H1 (cell line): ENCODE data around the gene TMA7B. TPM values are rescaled to one million over a fixed set of nuclear protein-coding genes. Genes with fewer than 3 reads are reported as not detected.

Experiments used
- CTCF ChIA-PET: fragments of 300-600 bp; sonication (Branson Sonifier 250); formaldehyde crosslinking; loops from one replicate; lab custom pipeline; 2021; ENCODE audit not compliant: partially characterized antibody; lab: Charles Lee
- POLR2A ChIA-PET: fragments of 300-600 bp; sonication (Branson Sonifier 250); formaldehyde crosslinking; loops from one replicate; lab custom pipeline; 2021; ENCODE audit warnings: inconsistent platforms; ENCODE audit not compliant: partially characterized antibody; lab: Charles Lee
- DNase-seq, 2 experiments: peaks; one replicate each; pipeline versions ENCODE4 v3.0.0 to v3.0.0-alpha.2; 2010 to 2022; ENCODE audit warnings: low spot score in 2 of 2, low read depth in 1 of 2, mixed read lengths in 1 of 2
- FAIRE-seq: peaks from 2 replicates; lab custom pipeline; 2011; peaks lifted over from hg19 to GRCh38; lab: Jason Lieb, UNC
- H2AFZ ChIP-seq: 2 replicates; pipeline ENCODE4 v1.8.1; 2012; ENCODE audit warnings: low read length, inconsistent platforms
- H2AK5ac ChIP-seq: 2 replicates; pipeline ENCODE4 v1.6.1; 2013; ENCODE audit warnings: low read depth, low read length
- H2BK120ac ChIP-seq: replicated peaks from 2 replicates; pipeline ENCODE3; 2013; ENCODE audit warnings: low read depth, low read length, inconsistent platforms
- H2BK12ac ChIP-seq: 2 replicates; pipeline ENCODE4 v1.6.1; 2013; ENCODE audit warnings: low read depth, low read length
- H2BK15ac ChIP-seq: 2 replicates; pipeline ENCODE4 v1.6.1; 2013; ENCODE audit warnings: low read length
- H2BK20ac ChIP-seq: 2 replicates; pipeline ENCODE4 v1.6.1; 2013; ENCODE audit warnings: low read length
- H2BK5ac ChIP-seq: 2 replicates; pipeline ENCODE4 v1.6.1; 2013; ENCODE audit warnings: low read depth, low read length
- H3K14ac ChIP-seq: 2 replicates; pipeline ENCODE4 v1.6.1; 2013; ENCODE audit warnings: inconsistent platforms; ENCODE audit not compliant: insufficient read length
- H3K18ac ChIP-seq: 2 replicates; pipeline ENCODE4 v1.6.1; 2013; ENCODE audit warnings: low read length; ENCODE audit errors: extremely low read depth
- H3K23ac ChIP-seq: 2 replicates; pipeline ENCODE4 v1.6.1; 2013; ENCODE audit warnings: inconsistent platforms; ENCODE audit not compliant: insufficient read length
- H3K23me2 ChIP-seq: 2 replicates; pipeline ENCODE4 v1.6.1; 2013; ENCODE audit warnings: low read depth, low read length
- H3K27ac ChIP-seq: 2 replicates; pipeline ENCODE4 v1.6.1; 2011; ENCODE audit warnings: low read depth, low read length, inconsistent platforms
- H3K27me3 ChIP-seq, 4 experiments: replicated peaks in 1 of 4; 1 replicate in 1 of 4; 2 replicates in 3 of 4; pipeline versions ENCODE4 v1.6.1 to v1.8.1; 2011 to 2013; ENCODE audit warnings: low read length in 3 of 4, mild to moderate bottlenecking in 3 of 4, inconsistent platforms in 2 of 4, mixed read lengths in 2 of 4, moderate library complexity in 1 of 4; ENCODE audit not compliant: control insufficient read depth in 3 of 4, insufficient read depth in 3 of 4; ENCODE audit errors: extremely low read depth in 1 of 4
- H3K36me3 ChIP-seq, 4 experiments: 2 replicates each; pipeline versions ENCODE4 v1.6.1 to v1.8.1; 2011 to 2013; ENCODE audit warnings: mild to moderate bottlenecking in 4 of 4, low read length in 3 of 4, moderate library complexity in 2 of 4, control low read depth in 1 of 4, inconsistent platforms in 1 of 4; ENCODE audit not compliant: insufficient read depth in 4 of 4, control insufficient read depth in 2 of 4
- H3K4ac ChIP-seq: replicated peaks from 2 replicates; pipeline ENCODE3; 2013; ENCODE audit warnings: low read length, low read depth, mixed read lengths, inconsistent platforms; ENCODE audit not compliant: insufficient read length
- H3K4me1 ChIP-seq, 4 experiments: replicated peaks in 1 of 4; 1 replicate in 1 of 4; 2 replicates in 3 of 4; pipeline versions ENCODE4 v1.6.1 to v1.8.1; 2011 to 2013; ENCODE audit warnings: low read length in 3 of 4, inconsistent platforms in 2 of 4, mixed read lengths in 1 of 4; ENCODE audit not compliant: insufficient read depth in 4 of 4, control insufficient read depth in 3 of 4
- H3K4me2 ChIP-seq, 2 experiments: 2 replicates each; pipeline versions ENCODE4 v1.6.1 to v1.8.1; 2011 to 2013; ENCODE audit warnings: low read depth in 2 of 2, low read length in 2 of 2, control low read depth in 1 of 2, inconsistent platforms in 1 of 2, mild to moderate bottlenecking in 1 of 2; ENCODE audit not compliant: insufficient read depth in 1 of 2
- H3K4me3 ChIP-seq, 4 experiments: fragments of 200-600, 300-600 bp in 1 of 4; sonication (generic), shearing (Covaris generic), sonication (Bioruptor Twin) in 1 of 4; 2 replicates each; pipeline versions ENCODE4 v1.5.1 to v1.8.1; 2011 to 2016; ENCODE audit warnings: low read length in 4 of 4, low read depth in 3 of 4, control low read depth in 2 of 4, inconsistent platforms in 2 of 4, mild to moderate bottlenecking in 2 of 4, mixed read lengths in 1 of 4, moderate library complexity in 1 of 4; ENCODE audit not compliant: insufficient read depth in 2 of 4; ENCODE audit errors: extremely low read depth in 1 of 4
- H3K56ac ChIP-seq: replicated peaks from 2 replicates; pipeline ENCODE3; 2013; ENCODE audit warnings: low read depth, mild to moderate bottlenecking, mixed read lengths, low read length, inconsistent platforms; ENCODE audit not compliant: insufficient read length
- H3K79me1 ChIP-seq: 2 replicates; pipeline ENCODE4 v1.6.1; 2013; ENCODE audit warnings: low read depth, low read length, control low read depth
- H3K79me2 ChIP-seq, 2 experiments: 2 replicates each; pipeline versions ENCODE4 v1.6.1 to v1.8.1; 2012 to 2013; ENCODE audit warnings: low read length in 2 of 2, mild to moderate bottlenecking in 2 of 2, inconsistent platforms in 1 of 2; ENCODE audit not compliant: insufficient read depth in 2 of 2, control insufficient read depth in 1 of 2
- H3K9ac ChIP-seq, 4 experiments: replicated peaks in 1 of 4; 1 replicate in 1 of 4; 2 replicates in 3 of 4; pipeline versions ENCODE4 v1.6.1 to v1.8.1; 2011 to 2013; ENCODE audit warnings: low read depth in 3 of 4, low read length in 3 of 4, control low read depth in 2 of 4, mild to moderate bottlenecking in 2 of 4, moderate library complexity in 2 of 4, inconsistent platforms in 1 of 4; ENCODE audit errors: extremely low read depth in 1 of 4
- H3K9me3 ChIP-seq, 2 experiments: 2 replicates each; pipeline versions ENCODE4 v1.6.1 to v1.8.1; 2012 to 2013; ENCODE audit warnings: mild to moderate bottlenecking in 2 of 2, moderate library complexity in 2 of 2, control low read depth in 1 of 2, inconsistent platforms in 1 of 2, low read depth in 1 of 2, low read length in 1 of 2, mixed read lengths in 1 of 2; ENCODE audit not compliant: insufficient read depth in 2 of 2
- H4K20me1 ChIP-seq, 2 experiments: replicated peaks in 1 of 2; 2 replicates each; pipeline versions ENCODE3 to v1.8.1; 2011 to 2013; ENCODE audit warnings: inconsistent platforms in 2 of 2, low read length in 2 of 2, mild to moderate bottlenecking in 1 of 2; ENCODE audit not compliant: insufficient read depth in 2 of 2, control insufficient read depth in 1 of 2
- H4K5ac ChIP-seq: 2 replicates; pipeline ENCODE4 v1.6.1; 2013; ENCODE audit warnings: low read length, low read depth, mixed read lengths, inconsistent platforms; ENCODE audit not compliant: insufficient read length
- H4K8ac ChIP-seq: 2 replicates; pipeline ENCODE4 v1.8.0; 2013; ENCODE audit warnings: mild to moderate bottlenecking, moderate library complexity, low read length, inconsistent platforms; ENCODE audit not compliant: insufficient read depth; ENCODE audit errors: extremely low read depth
- H4K91ac ChIP-seq: replicated peaks from 2 replicates; pipeline ENCODE3; 2013; ENCODE audit warnings: low read length, mixed read lengths, inconsistent platforms; ENCODE audit not compliant: insufficient read length
- HDAC2 ChIP-seq, 2 experiments: fragments of 300-600 bp in 1 of 2; sonication (generic) in 1 of 2; IDR thresholded peaks; 2 replicates each; pipeline ENCODE4 v1.6.1; 2011 to 2012; ENCODE audit warnings: low read depth in 2 of 2, low read length in 2 of 2, mild to moderate bottlenecking in 2 of 2, moderate library complexity in 2 of 2, borderline replicate concordance in 1 of 2, inconsistent platforms in 1 of 2
- POLR2AphosphoS5 ChIP-seq: IDR thresholded peaks from 2 replicates; pipeline ENCODE4 v1.6.1; 2011; ENCODE audit warnings: low read depth, low read length
- WGBS, 2 experiments: shearing (Covaris generic) in 1 of 2; methylation state at CpG; one replicate each; pipeline versions ENCODE4 v1.1.6 to v1.1.7; 2013 to 2015; ENCODE audit warnings: low lambda C conversion rate in 2 of 2, mixed read lengths in 2 of 2, inconsistent platforms in 1 of 2, low coverage in 1 of 2, missing lambda C conversion rate in 1 of 2; ENCODE audit not compliant: insufficient replicate concordance in 2 of 2, insufficient coverage in 1 of 2, insufficient read length in 1 of 2; ENCODE audit errors: extremely low coverage in 1 of 2, missing lambda C conversion rate in 1 of 2; 5-methylcytosine and 5-hydroxymethylcytosine counted together
- polyA plus RNA-seq, 7 experiments: library from polyadenylated mRNA; depleted of rRNA in 3 of 7; stranded (reverse) in 5 of 7; unstranded in 2 of 7; fragments of >200 nt in 5 of 7; fragments of 200-250 nt in 2 of 7; gene quantifications; 1 replicate in 5 of 7; 2 replicates in 1 of 7; 4 replicates in 1 of 7; pipeline versions ENCODE4 v1.2.1 to v1.2.3, GENCODE V29; 2011 to 2013; ENCODE audit warnings: missing spikeins in 2 of 7, mixed read lengths in 2 of 7
- total RNA-seq: library from RNA; stranded (reverse); fragmentation: NEBNext Ultra II Directional; extraction: Animal tissue kit (Norgen Biotek cat#: 25700); gene quantifications from 2 replicates; pipeline ENCODE4 v1.2.1, GENCODE V29; 2021

The TMA7B gene
- total and polyA plus RNA-seq, 2 of the 8 experiments (the other 6 are each of a cell fraction or from before 2014, with no cell fraction given), result not detected

GRCh38 chr22:39970742-39971141, 10.5 kb downstream of the TMA7B start:
- no peak overlapping the region for H4K5ac ChIP-seq
- no peak for FAIRE-seq
- H3K27ac ChIP-seq, result no peak overlapping the region
- no peak overlapping the region for H3K18ac ChIP-seq
- no peak overlapping the region for H2AK5ac ChIP-seq
- H3K56ac ChIP-seq, result no peak overlapping the region
- H3K4me3 ChIP-seq, result no peak overlapping the region
- no peaks in the 10 kb centered on the region for H4K20me1 ChIP-seq
- 90% methylated on average over 10 of the region's 10 CpGs; no CpG with 5 or more reads in 1 of the 2 experiments for WGBS, 2 experiments
- H2BK5ac ChIP-seq, result no peak overlapping the region
- TF ChIP-seq POLR2AphosphoS5 (no peak), HDAC2 (IDR thresholded peaks at IDR 0.05; ENCODE audit: borderline replicate concordance in 1 of 2, low read depth in 2 of 2, low read length in 2 of 2) (no peak)
- TF ChIP-seq, all 59 proteins: peak for 0
- H4K8ac ChIP-seq, result no peak overlapping the region
- H3K79me1 ChIP-seq, result no peaks in the 10 kb centered on the region
- no peaks in the 10 kb centered on the region for H3K79me2 ChIP-seq
- H3K4me2 ChIP-seq, result no peak overlapping the region
- no peak overlapping the region for H3K4ac ChIP-seq
- no peak overlapping the region for H2BK120ac ChIP-seq
- CTCF ChIA-PET, result interaction anchor here (0.7 to 3.5 kb wide), 10 partner anchors 9 to 54 kb away, joined by 3 to 14 read pairs (median 4); no protein-coding TSS in a partner anchor
- no peaks in the 10 kb centered on the region; the same call in 1 of the 2 replicates for H3K23me2 ChIP-seq
- H3K4me1 ChIP-seq, result peaks cover 0 to 7% (median 0%) of the 10 kb centered on the region in 4 experiments; a peak in 4 of 7 replicates
- H3K23ac ChIP-seq, result no peak overlapping the region
- no peaks in the 10 kb centered on the region; a peak in 2 of 7 replicates for H3K27me3 ChIP-seq
- H2AFZ ChIP-seq, result no peak overlapping the region
- no peak overlapping the region for H3K14ac ChIP-seq
- no peak overlapping the region for H3K9ac ChIP-seq
- POLR2A ChIA-PET, result interaction anchor here (1.1 to 1.3 kb wide), 2 partner anchors 14 to 60 kb away, joined by 3 read pairs; no protein-coding TSS in a partner anchor
- H2BK12ac ChIP-seq, result no peak overlapping the region
- no peaks in the 10 kb centered on the region for H3K9me3 ChIP-seq
- no peaks in the 10 kb centered on the region for H3K36me3 ChIP-seq
- H4K91ac ChIP-seq, result no peak overlapping the region
- H2BK20ac ChIP-seq, result no peak overlapping the region
- no peak for DNase-seq
- H2BK15ac ChIP-seq, result no peak overlapping the region
